HUES48 (cell line): ENCODE data around the gene ADGRG3.

Source experiments
- H3K27ac ChIP-seq: one replicate; pipeline ENCODE4 v1.7.0; 2013; ENCODE audit warnings: low read depth, low read length, inconsistent platforms
- H3K27me3 ChIP-seq: 2 replicates; pipeline ENCODE4 v1.6.1; 2013; ENCODE audit warnings: mild to moderate bottlenecking, low read length; ENCODE audit not compliant: control insufficient read depth, insufficient read depth
- H3K36me3 ChIP-seq: 2 replicates; pipeline ENCODE4 v1.6.1; 2013; ENCODE audit warnings: low read length; ENCODE audit not compliant: control insufficient read depth, insufficient read depth
- H3K4me1 ChIP-seq: 2 replicates; pipeline ENCODE4 v1.6.1; 2013; ENCODE audit warnings: mild to moderate bottlenecking, low read length; ENCODE audit not compliant: control insufficient read depth, insufficient read depth
- H3K4me3 ChIP-seq: 2 replicates; pipeline ENCODE4 v1.5.1; 2013; ENCODE audit warnings: mild to moderate bottlenecking, low read depth, low read length
- H3K9ac ChIP-seq: 2 replicates; pipeline ENCODE4 v1.6.1; 2013; ENCODE audit warnings: mild to moderate bottlenecking, low read depth, low read length, moderate library complexity
- H3K9me3 ChIP-seq: 2 replicates; pipeline ENCODE4 v1.6.1; 2013; ENCODE audit warnings: low read length; ENCODE audit not compliant: control insufficient read depth, insufficient read depth

ADGRG3 gene

GRCh38 chr16:57668263-57668571 lies at the start of gene ADGRG3:
ADGRG3 (plus strand) TSS chr16:57668306; CDS start chr16:57668348, 42 bp downstream.
- Histone ChIP-seq H3K4me1 (no peaks in the 10 kb centered on the region), H3K27ac (no peak within 1 kb of the TSS), H3K36me3 (no peaks in the 10 kb centered on the region), H3K9ac (no peak within 1 kb of the TSS), H3K27me3 (no peaks in the 10 kb centered on the region), H3K4me3 (no peak within 1 kb of the TSS), H3K9me3 (no peaks in the 10 kb centered on the region)

- H3K9me3 ChIP-seq, result no peaks in the 10 kb centered on the region
Observed at GRCh38 chr16:57619133-57619605, 48.9 kb upstream of the ADGRG3 start.

GRCh38 chr16:57619606-57620334 lies 48.3 kb upstream of the ADGRG3 start:
- Histone ChIP-seq H3K4me3 (no peak overlapping the region), H3K27ac (no peak overlapping the region), H3K27me3 (no peaks in the 10 kb centered on the region), H3K9me3 (no peaks in the 10 kb centered on the region), H3K36me3 (no peaks in the 10 kb centered on the region), H3K9ac (no peak overlapping the region), H3K4me1 (peaks cover 11% of the 10 kb centered on the region; the same call in 1 of the 2 replicates)

More at GRCh38 chr16:57619133-57619605, 48.9 kb upstream of the ADGRG3 start:
- no peaks in the 10 kb centered on the region for H3K36me3 ChIP-seq
- peaks cover 11% of the 10 kb centered on the region; the same call in 1 of the 2 replicates for H3K4me1 ChIP-seq
- H3K4me3 ChIP-seq, result no peak overlapping the region
- H3K27me3 ChIP-seq, result no peaks in the 10 kb centered on the region
- H3K27ac ChIP-seq, result no peak overlapping the region
- no peak overlapping the region for H3K9ac ChIP-seq

- H3K27ac ChIP-seq, result no peak overlapping the region
- H3K9ac ChIP-seq, result no peak overlapping the region
- no peaks in the 10 kb centered on the region for H3K9me3 ChIP-seq
- no peaks in the 10 kb centered on the region for H3K27me3 ChIP-seq
- peaks cover 11% of the 10 kb centered on the region; the same call in 1 of the 2 replicates for H3K4me1 ChIP-seq
- no peaks in the 10 kb centered on the region for H3K36me3 ChIP-seq
- no peak overlapping the region for H3K4me3 ChIP-seq
Observed at GRCh38 chr16:57620335-57621231, 47.5 kb upstream of the ADGRG3 start.

- Histone ChIP-seq H3K9ac (no peak overlapping the region), H3K36me3 (no peaks in the 10 kb centered on the region), H3K4me3 (no peak overlapping the region), H3K27ac (no peak overlapping the region), H3K4me1 (peaks cover 11% of the 10 kb centered on the region; the same call in 1 of the 2 replicates), H3K27me3 (no peaks in the 10 kb centered on the region), H3K9me3 (no peaks in the 10 kb centered on the region)
Observed at GRCh38 chr16:57621521-57622271, 46.4 kb upstream of the ADGRG3 start.

GRCh38 chr16:57622361-57623250 lies 45.5 kb upstream of the ADGRG3 start:
- Histone ChIP-seq H3K4me1 (peaks cover 15% of the 10 kb centered on the region), H3K4me3 (no peak overlapping the region), H3K9me3 (no peaks in the 10 kb centered on the region), H3K27ac (no peak overlapping the region), H3K27me3 (no peaks in the 10 kb centered on the region), H3K9ac (no peak overlapping the region), H3K36me3 (no peaks in the 10 kb centered on the region)

DNA sequence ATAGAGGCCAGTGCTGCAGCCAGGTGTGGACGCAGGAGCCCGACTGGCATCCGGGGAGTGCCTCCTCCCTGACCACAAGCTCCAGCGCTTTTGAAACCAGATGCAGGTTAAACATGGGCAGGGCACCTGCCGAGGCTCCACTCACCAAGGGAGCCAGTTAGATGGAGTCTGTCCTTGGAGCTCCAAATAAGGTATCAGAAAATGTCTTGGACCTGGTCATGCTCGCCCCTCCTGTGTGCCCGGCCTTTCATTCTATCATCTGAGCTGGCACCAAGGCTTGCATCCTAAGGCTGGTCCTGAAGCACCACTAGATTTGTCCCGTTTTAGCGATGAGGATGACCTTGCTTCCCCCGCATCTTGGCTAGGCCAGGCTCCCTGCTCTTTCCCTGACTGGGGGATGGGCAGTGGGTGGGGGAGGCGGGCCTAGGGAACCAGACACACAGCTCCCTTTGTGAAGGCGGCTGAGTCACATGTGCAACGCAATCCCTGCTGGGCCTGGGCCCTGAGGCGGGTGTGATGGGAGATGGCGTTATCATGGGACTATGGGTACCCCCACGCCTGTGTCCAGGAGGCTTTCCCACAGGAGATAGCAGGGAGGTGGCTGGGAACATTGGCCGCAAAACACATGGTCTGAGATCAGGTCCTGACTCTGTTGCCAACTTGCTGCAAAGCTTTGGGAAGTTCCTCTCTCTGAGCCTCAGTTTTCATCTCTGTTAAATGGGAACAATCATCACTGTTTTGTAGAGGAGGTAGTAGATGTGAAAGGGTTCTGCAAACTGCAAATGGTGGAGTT lies 44.7 kb upstream of the ADGRG3 start:
- H3K4me1 ChIP-seq, result peaks cover 22% of the 10 kb centered on the region
- no peaks in the 10 kb centered on the region for H3K36me3 ChIP-seq
- H3K27ac ChIP-seq, result no peak overlapping the region
- H3K9ac ChIP-seq, result no peak overlapping the region
- H3K27me3 ChIP-seq, result no peaks in the 10 kb centered on the region
- H3K9me3 ChIP-seq, result no peaks in the 10 kb centered on the region
- no peak overlapping the region for H3K4me3 ChIP-seq

DNA sequence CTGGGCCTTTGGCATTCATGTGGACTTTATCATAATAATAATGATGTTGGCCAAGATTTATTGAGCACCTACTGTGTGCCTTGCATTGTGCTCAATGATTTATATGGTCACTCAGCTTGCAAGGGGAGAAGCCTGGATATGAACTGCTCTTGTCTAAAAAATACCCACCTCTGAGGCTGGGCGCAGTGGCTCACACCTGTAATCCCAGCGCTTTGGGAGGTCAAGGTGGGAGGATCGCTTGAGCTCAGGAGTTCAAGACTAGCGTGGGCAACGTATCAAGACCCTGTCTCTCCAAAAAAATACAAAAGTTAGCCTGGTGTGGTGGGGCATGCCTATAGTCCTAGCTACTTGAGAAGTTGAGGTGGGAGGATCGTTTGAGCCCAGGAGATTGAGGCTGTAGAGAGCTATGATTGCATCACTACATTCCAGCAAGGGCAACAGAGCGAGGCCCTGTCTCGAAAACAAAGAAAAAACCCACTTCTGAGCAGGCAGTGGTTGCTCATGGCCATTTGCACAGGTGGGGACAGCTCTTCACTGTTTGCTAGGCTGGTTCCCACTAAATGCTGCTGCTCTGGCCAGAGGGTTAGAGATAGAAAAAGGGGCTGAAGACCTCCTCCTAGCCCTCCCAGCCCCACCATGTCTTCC lies 43.9 kb upstream of the ADGRG3 start:
- Histone ChIP-seq H3K36me3 (no peaks in the 10 kb centered on the region), H3K4me1 (peaks cover 26% of the 10 kb centered on the region), H3K4me3 (no peak overlapping the region), H3K9me3 (no peaks in the 10 kb centered on the region), H3K27me3 (no peaks in the 10 kb centered on the region), H3K9ac (no peak overlapping the region), H3K27ac (no peak overlapping the region)

DNA sequence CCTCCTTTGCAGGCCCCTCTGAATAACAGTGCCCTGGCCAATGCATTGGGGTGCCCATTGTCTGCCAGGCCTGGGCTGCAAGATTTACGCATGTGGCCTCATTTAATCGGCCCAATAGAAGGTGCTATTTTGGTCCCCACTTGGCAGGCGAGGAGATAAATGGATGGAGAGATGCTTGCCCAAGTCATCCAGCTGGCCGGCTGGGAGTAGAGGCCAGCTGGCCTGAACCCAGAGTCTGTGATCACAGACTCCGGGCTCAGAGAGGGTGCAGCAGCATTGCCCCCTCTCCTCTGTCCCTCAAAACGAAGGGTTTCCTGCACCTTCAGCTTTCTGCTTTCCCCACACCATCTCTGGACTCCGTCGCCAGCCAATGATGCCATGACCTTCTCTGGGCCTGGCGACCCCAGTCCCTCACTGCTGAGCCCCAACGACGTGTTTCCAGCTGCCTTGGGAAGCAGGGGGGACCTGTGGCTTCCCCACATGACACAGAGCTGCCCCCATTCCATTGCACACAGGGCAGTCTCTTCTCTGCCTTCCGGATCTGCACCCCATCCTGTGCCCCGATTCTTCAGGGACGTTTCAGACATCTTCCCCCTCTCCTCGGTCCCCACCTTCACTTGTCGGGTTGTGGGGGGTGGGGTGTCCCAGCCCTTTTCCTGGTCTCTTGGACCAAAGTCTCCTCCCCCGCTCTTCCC lies 43.2 kb upstream of the ADGRG3 start:
- no peaks in the 10 kb centered on the region for H3K36me3 ChIP-seq
- H3K27me3 ChIP-seq, result no peaks in the 10 kb centered on the region
- H3K4me3 ChIP-seq, result no peak overlapping the region
- H3K9ac ChIP-seq, result no peak overlapping the region
- H3K27ac ChIP-seq, result no peak overlapping the region
- no peaks in the 10 kb centered on the region for H3K9me3 ChIP-seq
- H3K4me1 ChIP-seq, result peaks cover 21% of the 10 kb centered on the region
